LHCN-M2 (cell line): ENCODE measurements around the gene CHI3L2. TPM values are rescaled to one million over a fixed set of nuclear protein-coding genes. Genes with fewer than 3 reads are reported as not detected.

Source experiments
- DNase-seq: peaks from one replicate; pipeline ENCODE4 v3.0.0-alpha.2; 2012; ENCODE audit warnings: low read depth
- total RNA-seq: library from RNA; depleted of rRNA; stranded (reverse); fragments of >200 nt; gene quantifications from 2 replicates; pipeline ENCODE4 v1.2.3, GENCODE V29; 2014

Gene CHI3L2
- total RNA-seq, 1 experiment from 2014 or later, result 2.2 TPM

DNA sequence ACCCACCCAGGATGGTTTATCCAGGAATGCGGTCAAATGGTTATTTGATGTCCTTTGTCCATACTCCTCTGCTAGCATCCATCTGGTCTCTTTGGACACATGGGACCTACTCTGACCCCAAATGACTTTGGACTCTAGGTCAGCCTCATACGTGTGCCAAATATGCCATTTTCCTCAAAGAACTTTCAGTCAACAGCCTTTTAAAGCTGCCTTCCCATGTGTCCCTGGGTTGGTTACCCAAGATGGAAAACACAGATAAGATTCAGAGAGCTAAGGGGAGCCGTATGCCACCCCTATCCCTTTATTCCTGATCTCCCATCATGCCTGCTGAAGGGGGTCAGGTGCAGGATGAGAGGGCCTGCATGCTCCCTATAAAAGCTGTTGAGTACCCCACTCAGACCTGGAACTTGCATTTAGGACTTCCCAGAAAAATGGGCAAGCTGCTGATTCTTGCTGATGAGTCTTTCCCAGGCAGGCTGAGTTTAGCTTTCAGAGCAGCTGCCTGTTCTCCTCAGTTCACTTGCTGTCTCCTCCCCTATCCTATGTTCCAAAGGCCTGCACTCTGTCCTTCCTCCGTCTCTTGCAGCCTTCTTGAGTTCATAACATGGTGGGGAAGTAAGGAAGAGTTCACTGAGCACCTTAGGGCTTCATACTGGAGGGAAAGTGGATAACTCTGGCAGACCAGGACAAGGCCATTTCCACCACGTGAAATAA is 19.8 kb downstream of the CHI3L2 start:
- DNase-seq, result no peak

- DNase-seq, result no peak
Observed at GRCh38 chr1:111249960-111250359, 22.4 kb downstream of the CHI3L2 start.

- DNase-seq, result no peak
Observed at GRCh38 chr1:111251570-111251969, 24.1 kb downstream of the CHI3L2 start.

DNA sequence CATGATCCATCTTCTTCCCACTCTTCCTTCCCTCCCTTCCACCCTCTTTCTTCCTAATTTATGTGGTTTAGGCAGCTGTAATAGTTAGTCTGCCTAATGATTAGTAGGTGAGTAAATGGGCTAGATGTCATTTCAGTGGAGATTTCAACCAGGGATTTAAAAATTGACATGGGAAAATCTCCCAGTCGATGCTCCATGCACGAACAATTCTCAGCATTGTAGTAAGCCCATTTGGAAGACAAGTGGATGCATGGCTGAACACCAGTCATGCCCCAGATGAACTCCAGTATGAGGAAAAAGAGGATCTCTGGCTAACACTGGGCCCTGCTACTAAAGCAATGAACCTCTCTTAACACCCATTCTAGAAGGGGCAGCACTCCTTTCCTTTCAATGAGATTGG is 25.3 kb downstream of the CHI3L2 start:
- DNase-seq, result no peak

DNA sequence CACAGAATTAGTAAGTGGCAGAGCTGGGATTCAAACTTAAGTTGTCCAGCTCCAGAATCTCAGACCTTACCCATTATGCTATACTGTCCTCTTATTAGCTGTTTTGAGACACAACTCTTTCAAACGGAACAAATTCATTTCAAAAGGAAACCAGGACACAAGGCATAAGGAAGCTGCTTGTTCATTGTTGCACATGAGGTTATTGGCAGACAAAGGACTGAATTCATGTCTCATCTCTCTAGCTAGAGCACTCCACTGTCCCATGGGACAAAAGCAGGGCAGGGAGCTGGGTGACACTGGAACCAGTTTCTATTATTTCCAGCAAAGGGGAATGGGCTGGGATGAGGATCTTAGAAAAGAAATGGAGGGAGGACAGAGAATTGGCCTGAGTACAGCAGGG is 26.4 kb downstream of the CHI3L2 start:
- DNase-seq, result no peak

DNA sequence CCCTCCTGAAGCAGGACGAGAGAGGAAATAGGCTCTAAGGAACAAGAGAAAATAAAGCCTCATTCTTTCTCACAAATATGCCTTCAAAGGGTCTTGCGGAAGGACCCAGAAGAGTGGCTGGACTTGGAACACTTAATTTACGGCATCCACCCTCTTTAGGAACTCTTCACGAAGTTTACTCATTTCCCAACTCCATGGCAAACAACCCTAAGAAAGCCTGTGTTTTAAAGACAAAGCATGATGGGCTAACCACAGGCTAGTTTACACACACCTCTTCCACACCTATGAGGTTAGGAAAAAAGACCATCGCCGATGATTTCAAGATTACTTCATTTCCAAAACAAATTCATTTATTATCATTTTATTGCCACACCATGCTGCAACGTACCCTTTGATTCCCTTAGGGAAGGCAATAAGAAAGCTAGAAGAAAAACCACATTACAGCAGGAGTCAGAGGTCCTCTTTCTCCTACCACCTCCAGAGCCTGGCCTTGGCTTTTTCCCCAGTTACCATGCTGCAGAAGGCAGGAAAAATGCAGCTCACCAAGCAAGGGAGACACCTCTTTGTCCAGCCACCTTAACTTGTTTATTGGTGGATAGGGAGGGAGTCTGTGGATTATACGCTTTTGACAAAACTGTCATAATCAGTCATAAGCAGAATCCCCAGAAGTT is 29.6 kb downstream of the CHI3L2 start:
- DNase-seq, result no peak

DNA sequence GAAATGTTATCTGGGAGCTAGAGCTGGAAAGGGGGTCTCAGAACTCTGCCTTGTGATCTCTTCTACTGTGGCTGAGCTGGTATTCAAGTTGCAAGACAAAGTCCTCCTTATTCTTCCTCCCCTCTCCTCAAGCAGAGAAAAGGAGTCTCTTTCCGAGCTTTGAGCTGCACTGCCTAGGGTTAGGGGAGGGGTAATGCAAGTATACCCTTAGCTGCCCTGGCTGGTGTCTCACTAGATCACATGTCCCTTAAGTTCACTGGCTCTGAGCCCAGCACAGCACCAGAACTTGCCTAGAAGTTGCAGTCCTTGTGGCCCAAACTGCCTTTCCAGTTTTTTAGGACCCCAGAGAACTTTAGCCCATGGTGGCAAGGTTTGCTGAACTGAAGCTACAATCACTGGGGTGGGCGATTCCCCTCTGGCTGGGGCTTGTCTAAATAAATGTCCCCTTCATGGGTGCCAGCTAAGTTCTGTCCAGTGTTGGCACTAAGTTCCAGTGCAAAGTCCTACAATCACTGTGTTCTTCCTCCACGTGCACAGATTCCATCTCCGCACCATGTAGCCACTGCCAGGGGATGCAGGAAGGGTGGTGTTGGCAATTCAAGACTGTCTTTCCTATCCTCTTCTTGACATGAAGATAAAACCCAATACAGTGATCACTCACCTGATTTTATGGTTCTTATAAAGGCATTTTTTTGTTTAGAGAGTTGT is 40.4 kb downstream of the CHI3L2 start:
- DNase-seq, result no peak

- DNase-seq, result no peak
Observed at GRCh38 chr1:111269825-111270406, 42.4 kb downstream of the CHI3L2 start.

DNA sequence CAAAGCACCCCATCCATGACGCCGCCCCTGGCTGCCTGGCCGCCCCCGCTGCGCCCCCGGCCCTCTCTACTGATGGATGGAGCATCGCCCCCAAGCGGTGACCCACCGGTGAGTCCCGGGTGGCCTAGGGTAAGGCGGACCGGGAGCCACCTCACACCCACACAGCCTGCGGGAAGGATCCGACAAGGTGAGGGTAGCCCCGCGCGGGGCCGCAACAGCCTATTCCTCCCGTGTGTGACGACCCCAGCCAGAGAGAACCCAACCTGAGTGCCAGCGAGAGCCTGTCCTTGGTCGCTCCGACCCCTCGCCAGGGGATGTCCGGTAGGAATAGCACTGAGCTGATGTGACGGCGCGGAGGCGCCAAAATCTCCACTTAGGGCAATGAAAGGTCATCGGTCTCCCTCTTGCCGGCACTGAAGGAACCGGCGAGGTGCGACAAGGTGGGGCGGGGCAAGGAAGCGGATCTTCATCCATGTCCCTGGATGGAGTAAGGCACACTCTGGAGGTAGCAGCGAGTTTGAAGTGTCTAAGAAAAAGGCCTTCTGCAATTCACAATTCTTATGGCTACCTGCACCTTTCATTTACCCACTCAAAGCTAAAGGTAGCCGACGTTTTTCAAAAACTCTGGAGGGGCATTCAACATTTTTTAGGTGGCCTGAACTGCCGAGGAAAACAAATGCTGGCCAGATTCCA is 43.4 kb downstream of the CHI3L2 start:
- DNase-seq, result no peak

DNA sequence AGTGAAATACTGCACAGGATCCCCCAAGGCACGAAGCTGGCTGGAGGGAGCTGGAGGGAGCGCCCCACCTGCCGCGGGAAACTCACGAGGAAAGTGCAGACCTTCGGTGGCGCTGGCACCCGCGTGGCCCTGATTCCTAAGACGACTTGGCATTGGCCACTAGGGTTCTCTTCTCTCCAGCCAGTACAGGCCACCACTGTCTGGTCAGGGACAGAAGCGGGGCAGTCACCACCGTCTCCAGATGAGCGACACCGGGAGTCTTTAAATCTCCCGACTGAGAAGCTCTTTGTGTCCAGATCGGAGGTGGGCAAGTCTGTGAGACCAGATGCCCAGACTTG is 43.9 kb downstream of the CHI3L2 start:
- no peak for DNase-seq

DNA sequence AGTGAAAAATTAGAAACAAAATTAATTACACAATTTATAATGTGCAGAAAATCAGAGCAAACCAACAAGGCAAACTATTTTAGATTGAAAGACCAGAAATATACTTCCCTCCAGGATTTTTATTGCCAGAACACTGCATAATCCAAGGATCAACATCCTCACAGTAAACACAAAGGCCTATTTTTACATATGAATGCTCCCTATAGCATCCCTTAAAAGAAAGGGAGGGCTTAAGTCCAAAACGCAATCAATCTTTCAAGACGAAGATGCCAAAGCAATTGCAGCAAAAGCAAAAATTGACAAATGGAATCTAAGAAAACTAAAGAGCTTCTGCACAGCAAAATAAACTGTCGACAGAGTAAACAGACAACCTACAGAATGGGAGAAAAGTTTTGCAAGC is 44.6 kb downstream of the CHI3L2 start:
- DNase-seq, result no peak

GRCh38 chr1:111274653-111275052 is 47.1 kb downstream of the CHI3L2 start:
- no peak for DNase-seq

- peak; percentile 86 for DNase-seq
Observed at GRCh38 chr1:111275079-111275478, 47.6 kb downstream of the CHI3L2 start.

GRCh38 chr1:111275780-111276433 is 48.4 kb downstream of the CHI3L2 start:
- DNase-seq, result no peak

DNA sequence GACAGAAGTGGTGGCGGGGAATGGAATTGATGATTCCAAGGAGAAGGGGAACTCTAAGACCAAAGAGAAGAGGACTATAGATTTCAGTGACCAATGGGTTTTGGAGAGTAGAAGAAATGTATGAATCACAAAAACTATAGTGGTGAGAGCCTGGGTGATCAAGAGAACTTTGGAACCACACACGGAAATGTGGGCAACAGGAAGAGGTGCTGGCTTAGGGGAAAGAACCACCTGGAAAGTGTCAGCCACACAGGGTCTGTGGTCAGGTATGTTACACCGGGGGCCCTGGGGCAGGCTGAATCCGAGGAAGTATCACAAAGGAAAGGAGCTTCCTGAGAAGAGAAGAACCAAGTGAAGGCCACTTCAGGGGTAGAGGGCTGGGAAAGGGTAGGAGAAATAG is 51.6 kb downstream of the CHI3L2 start:
- no peak for DNase-seq

DNA sequence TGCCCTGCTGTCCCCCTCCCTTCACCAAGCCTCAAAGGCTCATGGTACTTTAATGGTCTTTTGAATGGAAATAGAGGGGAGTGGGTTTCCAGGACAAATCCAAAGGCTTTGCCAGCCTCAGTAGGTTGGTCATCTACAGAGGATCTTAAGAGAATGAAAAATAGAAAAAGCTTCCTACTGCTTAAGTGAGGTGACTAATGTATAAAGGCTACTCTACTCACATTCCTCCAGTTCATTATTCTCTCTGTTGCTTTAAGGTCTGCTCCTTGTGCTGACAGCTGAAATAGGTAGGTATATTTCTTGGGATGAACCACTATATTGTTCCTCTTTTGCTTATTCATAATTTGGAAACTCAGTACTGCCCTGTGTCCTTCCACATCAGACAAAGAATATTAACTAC is 52.8 kb downstream of the CHI3L2 start:
- no peak for DNase-seq

DNA sequence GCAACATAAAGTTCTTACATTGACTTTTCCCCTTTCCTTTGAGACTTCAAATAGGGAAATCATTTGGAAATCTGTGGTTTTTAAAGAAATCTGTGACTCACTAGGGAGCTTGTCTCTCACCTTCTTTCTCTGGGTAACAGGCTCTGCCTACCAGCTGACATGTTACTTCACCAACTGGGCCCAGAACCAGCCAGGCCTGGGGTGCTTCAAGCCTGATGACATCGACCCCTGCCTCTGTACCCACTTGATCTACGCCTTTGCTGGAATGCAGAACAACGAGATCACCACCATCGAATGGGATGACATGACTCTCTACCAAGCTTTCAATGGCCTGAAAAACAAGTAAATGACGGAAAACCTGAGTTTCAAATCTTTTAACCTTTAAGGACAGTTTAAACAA is 53.9 kb downstream of the CHI3L2 start:
- DNase-seq, result peak; percentile 21

DNA sequence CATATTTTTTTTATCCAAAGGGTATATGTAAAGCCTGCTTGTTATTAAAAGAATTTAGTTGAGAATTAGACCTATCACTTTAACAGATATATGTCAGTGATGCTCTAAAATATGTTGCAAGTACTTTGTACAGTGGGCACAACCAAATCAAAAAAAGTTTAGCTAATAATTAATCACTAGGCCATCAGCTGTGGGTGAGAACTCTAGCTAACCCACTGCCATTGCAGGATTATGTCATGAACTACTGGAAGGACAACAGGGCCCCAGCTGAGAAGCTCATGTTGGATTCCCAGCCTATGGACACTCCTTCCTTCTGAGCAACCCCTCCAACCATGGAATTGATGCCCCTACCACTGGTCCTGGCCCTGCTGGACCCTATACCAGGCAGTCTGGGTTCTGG is 56.3 kb downstream of the CHI3L2 start:
- no peak for DNase-seq

DNA sequence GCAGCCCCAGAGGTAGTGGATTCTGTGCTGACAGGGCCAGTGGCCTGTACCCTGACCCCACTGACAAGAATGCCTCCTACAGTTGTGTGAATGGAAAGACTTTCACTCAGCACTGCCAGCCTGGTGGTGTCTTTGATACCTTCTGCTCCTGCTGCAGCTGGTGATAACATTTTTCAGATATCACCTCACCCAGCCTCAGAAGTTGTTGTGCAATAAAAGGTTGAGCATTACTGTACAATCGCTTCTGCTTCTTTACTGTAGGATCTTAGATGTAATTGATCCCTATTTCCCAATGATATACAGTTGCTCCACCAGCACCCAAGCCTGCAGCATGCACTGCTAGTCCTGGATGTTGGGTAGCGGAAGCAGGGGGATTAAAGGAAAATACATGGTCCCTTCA is 58.4 kb downstream of the CHI3L2 start:
- no peak for DNase-seq

GRCh38 chr1:111286912-111287311 is 59.4 kb downstream of the CHI3L2 start:
- DNase-seq, result no peak

DNA sequence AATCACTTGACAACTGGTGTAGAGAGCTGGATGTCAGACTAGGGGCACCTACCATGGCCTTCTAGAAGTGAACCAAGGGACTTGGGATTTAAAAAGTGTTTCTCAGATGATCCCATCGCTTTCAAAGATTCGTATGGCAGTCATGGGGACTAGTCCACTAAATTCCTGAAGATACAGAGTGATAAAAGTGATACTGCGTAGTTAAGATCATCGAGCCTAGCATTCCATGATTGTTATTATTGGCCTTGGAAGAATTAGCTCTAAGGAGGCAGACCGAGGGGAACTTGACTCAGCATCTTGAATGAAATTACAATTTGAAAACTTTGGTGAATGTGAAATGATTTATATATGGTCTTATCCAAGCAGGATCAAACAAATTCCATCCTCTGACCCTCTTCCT is 61.9 kb downstream of the CHI3L2 start:
- no peak for DNase-seq
